ACC112 (cell line): ENCODE data around the gene GAK.

ENCODE experiments used
- H2AFZ ChIP-seq: fragments of 200-600 bp; sonication (generic); one replicate; pipeline ENCODE4 v1.6.0; 2017; ENCODE audit warnings: antibody characterized with exemption, low read length; ENCODE audit not compliant: unreplicated experiment
- H3K27ac ChIP-seq: fragments of 200-600 bp; sonication (generic); 2 replicates; pipeline ENCODE4 v1.5.1; 2014; ENCODE audit warnings: low read depth, mild to moderate bottlenecking, antibody characterized with exemption, low read length, moderate library complexity
- H3K27me3 ChIP-seq: fragments of 200-600 bp; sonication (generic); 2 replicates; pipeline ENCODE4 v1.6.1; 2014; ENCODE audit warnings: mild to moderate bottlenecking, antibody characterized with exemption, low read length, moderate library complexity, mixed read lengths; ENCODE audit not compliant: insufficient read depth
- H3K36me3 ChIP-seq: fragments of 200-600 bp; sonication (generic); 2 replicates; pipeline ENCODE4 v1.6.1; 2016; ENCODE audit warnings: mild to moderate bottlenecking, antibody characterized with exemption, low read length, moderate library complexity, mixed read lengths; ENCODE audit not compliant: insufficient read depth
- H3K4me1 ChIP-seq: fragments of 200-600 bp; sonication (generic); one replicate; pipeline ENCODE4 v1.6.1; 2016; ENCODE audit warnings: low read length, mixed read lengths; ENCODE audit not compliant: insufficient read depth, unreplicated experiment, control insufficient read depth
- H3K4me3 ChIP-seq: fragments of 200-600 bp; sonication (generic); 2 replicates; pipeline ENCODE4 v1.5.1; 2014; ENCODE audit warnings: mild to moderate bottlenecking, low read depth, low read length
- H3K79me2 ChIP-seq: fragments of 200-600 bp; sonication (generic); one replicate; pipeline ENCODE4 v1.6.0; 2016; ENCODE audit warnings: low read length; ENCODE audit not compliant: control insufficient read depth, unreplicated experiment, insufficient read depth

Gene GAK

DNA sequence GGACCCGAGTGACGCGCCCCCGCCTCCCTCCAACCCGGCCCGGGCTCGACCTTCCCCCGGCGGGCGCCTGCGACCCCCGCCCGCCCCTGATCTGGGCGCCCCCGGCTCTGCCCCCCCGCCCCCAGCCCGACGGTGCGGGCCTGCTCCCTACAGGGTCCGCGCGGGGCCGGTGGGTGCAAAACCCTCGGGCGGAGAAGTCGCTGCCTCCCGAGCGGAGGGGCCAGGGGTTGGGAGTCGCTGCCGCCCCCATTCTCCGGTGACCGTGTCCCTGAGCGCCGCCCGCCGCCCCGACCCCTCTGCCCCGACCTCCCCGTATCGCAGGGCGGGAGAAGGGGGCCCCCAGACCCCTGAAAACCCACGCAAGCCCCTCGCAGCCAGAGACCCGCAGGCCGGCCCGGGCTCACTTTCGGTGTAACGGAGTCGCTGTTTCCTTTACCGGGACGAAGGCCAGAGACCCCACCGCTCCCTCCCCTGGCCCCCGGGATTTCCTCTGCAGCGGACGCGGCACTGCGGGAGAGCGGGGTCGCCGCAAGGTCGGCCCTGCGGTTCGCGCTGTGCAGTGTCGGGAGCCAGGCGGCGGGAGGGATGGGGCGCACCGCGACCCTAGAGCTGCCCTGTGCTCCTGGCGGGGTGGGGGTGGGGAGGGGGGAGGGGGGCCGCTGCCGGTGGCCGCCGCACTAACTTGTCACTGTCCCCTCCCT, 105.5 kb downstream of the GAK start:
- Histone ChIP-seq H2AFZ (no peak overlapping the region), H3K4me1 (peaks cover 3% of the 10 kb centered on the region), H3K4me3 (peak overlapping the region; percentile 51; the same call in 1 of the 2 replicates), H3K27ac (no peak overlapping the region), H3K36me3 (no peaks in the 10 kb centered on the region), H3K79me2 (no peaks in the 10 kb centered on the region), H3K27me3 (peaks cover 62% of the 10 kb centered on the region)

DNA sequence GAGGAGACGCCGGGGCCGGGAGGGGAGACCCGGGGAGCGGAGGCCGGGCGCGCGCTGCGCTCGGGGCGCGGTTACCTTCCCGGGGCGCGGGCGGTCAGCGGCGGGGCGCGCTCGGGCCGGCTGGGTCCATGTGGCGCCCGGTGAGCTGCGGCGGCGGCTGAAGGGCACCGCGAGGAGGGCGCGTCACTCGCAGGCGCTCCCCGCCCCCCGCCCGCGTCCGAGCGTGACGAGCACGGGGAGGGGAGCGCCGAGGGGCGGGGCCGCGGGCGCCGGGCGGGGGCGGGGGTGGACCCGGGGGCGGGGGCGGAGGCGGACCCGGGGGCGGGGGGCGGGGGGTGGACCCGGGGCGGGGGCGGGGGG, 106.2 kb downstream of the GAK start, which contains the start of gene CPLX1:
Gene CPLX1, minus strand, starts transcription at position 159 of the 360 bp plus-strand sequence. CDS start 1,607 bp downstream, outside the sequence.
- no peak within 1 kb of the TSS for H3K27ac ChIP-seq
- H3K79me2 ChIP-seq = no peaks in the 10 kb centered on the region
- peaks cover 3% of the 10 kb centered on the region for H3K4me1 ChIP-seq
- H3K27me3 ChIP-seq = peaks cover 69% of the 10 kb centered on the region
- H3K4me3 ChIP-seq = peak within 1 kb of the TSS; percentile 62
- no peak within 1 kb of the TSS for H2AFZ ChIP-seq
- H3K36me3 ChIP-seq = no peaks in the 10 kb centered on the region

DNA sequence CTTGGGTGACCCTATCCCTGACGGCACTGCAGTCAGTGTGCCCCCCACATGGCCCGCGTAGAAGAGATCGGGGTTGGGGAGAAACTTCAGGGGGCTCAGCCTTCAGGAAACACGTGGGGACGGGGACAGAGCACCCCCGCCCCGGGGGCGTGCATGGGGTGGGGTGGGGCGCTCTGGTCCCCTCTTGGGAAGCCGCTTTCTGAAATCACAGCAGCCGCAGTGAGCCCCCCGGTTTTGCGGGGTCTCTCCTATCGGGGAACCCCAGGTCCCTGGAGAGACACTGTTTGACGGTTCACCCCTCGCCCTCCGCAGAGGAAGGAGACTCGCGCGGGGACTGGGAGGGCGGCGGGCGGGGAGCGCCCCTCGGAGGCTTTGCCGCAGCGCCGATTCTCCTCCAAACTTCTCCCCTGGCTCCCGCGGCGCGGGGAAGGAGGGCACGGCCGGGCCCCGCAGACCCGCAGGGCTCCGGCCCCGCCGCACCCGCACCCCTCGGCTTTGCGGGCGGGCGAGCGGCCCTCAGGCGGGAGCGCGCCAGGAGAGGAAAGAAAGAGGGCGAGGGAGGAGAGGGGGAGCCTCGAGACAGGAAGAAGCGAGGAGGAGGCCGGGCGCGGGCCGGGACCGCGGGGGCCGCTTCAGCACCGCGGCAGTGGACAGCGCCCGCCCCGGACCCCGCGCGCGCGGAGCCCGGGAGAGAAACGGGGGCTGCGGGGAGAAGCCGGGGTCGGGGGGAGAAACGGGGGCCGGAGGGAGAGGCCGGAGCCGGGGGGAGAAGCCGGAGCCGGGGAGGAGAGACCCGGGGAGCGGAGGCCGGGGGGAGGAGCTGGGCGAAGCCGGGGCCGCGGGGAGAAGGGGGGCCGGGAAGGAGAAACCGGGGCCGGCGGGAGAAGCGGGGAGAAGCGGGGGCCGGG, 106.8 kb downstream of the GAK start:
- Histone ChIP-seq H3K27me3 (peaks cover 75% of the 10 kb centered on the region), H3K4me1 (peaks cover 3% of the 10 kb centered on the region), H3K27ac (no peak overlapping the region), H3K79me2 (no peaks in the 10 kb centered on the region), H3K4me3 (peak overlapping the region; percentile 62), H2AFZ (no peak overlapping the region), H3K36me3 (no peaks in the 10 kb centered on the region)

DNA sequence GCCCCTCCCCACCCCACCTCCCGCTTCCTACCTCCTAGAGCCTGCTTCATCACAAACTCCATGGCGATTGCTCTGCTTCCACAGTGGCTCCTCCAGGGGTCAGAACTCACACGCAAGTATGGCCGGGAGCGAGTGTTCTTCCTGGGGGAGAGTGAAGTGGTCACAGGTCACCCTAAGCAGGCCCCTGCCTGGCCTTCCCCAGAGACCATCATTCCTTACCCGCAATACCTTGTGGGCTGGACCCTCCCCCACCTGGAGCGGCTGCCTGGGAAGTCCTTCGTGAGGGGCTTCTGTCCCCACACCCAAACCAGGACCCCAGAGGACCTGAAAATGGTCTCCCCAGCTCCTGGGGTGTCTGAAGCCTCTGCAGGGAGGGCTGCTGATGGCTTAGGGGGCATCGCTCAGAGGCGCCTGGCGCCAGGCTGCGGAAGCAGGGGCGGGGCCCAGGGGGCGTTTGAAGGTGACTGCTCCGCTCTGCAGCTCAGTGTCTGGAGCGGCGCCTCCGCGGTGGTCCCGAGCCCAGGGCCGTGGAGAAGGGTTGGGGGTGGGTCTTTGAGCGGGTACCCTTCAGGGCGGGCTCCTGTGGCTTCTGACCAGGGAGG, 107.6 kb downstream of the GAK start:
- Histone ChIP-seq H3K27me3 (peaks cover 83% of the 10 kb centered on the region), H3K27ac (no peak overlapping the region), H3K36me3 (no peaks in the 10 kb centered on the region), H3K4me1 (peaks cover 3% of the 10 kb centered on the region), H3K79me2 (no peaks in the 10 kb centered on the region), H2AFZ (no peak overlapping the region), H3K4me3 (0 out of 2 replicates have a peak overlapping the region, but pooled peaks have one; percentile 3)

DNA sequence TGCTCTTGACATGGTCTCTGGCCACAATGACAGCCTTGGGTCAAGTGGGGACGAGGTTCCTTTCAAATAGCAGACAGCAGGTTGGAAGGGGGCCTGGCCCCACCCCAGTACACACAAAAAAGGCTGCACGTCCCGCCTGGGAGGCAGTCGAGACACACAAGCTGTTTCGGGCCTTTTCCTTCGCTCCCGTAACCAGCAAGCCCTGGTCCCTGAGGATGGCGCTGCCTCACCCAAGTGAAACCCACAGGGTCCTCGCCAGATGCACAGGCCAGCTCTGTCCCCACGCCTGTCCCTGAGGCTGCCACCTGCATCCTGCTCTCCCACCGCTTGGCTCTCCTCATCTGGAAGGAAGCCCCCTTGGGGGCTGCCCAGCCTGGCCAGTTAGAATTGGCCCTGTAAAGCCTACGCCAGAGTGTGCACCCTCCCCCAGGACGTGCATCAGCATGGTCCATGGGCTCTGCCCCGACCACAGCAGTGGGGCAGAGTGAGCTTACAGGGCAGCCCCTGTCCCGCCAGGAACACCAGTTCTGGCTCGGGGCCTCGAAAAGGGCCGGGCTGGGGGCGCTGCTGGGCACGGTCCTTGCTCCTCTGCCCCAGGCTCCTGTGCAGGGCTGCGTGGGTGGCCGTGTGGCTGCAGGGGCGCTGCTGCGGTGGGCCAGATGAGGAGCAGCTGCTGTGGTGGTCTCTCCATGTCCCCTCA, 108.2 kb downstream of the GAK start:
- Histone ChIP-seq H3K36me3 (no peaks in the 10 kb centered on the region), H3K4me1 (peaks cover 3% of the 10 kb centered on the region), H3K27me3 (peaks cover 89% of the 10 kb centered on the region), H3K27ac (no peak overlapping the region), H3K79me2 (no peaks in the 10 kb centered on the region), H3K4me3 (no peak overlapping the region), H2AFZ (no peak overlapping the region)

DNA sequence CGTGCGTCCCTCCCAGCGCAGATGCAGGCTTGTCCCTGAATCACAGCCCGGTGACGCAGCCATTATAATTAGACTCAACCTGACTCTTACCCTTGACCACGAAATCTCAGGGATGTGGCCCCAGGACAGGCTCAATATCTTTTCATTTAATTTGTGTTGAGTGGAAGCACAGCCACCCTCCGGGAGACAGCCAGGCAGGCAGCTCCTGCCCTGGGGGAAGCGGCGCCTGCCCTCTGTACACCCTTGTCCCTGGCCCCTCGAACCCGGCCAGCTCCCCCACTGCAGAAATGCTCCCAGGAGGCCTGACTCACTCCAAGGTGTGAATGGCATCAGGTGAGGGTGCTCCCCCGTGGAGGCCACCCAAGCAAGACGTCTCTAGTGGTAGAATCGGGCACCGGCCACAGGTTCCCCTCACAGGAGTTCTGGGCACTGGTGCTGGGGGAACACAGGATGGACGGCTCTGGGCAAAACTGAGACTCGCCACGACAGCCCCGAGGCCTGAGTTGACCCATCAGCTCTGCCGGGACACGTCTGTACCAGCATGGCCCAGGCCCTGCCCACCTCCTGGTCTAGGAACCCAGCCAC, 108.8 kb downstream of the GAK start:
- peaks cover 93% of the 10 kb centered on the region for H3K27me3 ChIP-seq
- H3K27ac ChIP-seq = no peak overlapping the region
- H3K36me3 ChIP-seq = no peaks in the 10 kb centered on the region
- H2AFZ ChIP-seq = no peak overlapping the region
- no peaks in the 10 kb centered on the region for H3K79me2 ChIP-seq
- no peak overlapping the region for H3K4me3 ChIP-seq
- H3K4me1 ChIP-seq = peaks cover 3% of the 10 kb centered on the region

DNA sequence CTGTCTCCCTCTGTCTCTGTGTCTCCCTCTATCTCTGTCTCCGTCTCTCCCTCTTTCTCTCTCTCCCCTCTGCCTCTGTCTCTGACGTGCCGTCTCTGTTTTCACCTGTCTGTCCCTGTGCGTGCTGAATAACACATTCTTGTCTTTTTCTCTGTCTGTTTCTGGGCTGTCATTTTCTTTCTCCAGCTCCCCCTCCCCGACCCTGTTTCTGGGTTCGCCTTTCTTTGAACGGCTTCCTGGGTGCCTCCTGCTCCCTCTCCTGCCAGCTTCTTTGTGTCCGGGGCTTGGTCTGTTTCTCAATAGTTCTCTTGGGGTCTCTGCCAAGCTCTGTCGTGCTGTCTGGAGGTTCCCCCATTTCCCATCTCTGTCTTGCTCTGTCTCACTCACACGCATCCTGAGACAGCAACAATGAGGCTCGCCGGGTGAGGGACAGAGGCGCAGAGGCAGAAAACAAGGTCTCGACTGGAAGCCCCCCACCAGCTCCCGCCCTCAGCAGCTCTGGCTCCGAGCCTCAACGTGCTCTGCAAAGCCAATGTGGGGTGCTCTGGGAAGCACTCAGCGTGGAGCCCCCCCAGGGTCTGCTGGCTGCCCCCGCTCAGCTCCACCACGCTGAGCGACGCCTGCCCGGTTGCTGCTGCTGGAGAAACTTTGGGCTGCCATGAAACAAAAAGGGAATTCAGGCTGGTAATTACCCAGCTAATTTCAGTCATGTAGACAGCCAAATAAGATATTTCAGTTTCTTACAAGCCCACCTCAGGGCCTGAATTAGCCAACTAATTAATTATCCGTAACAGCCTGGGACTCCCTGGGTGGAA, 109.5 kb downstream of the GAK start:
- H3K27me3 ChIP-seq = peaks cover 93% of the 10 kb centered on the region
- no peaks in the 10 kb centered on the region for H3K36me3 ChIP-seq
- H3K79me2 ChIP-seq = no peaks in the 10 kb centered on the region
- no peak overlapping the region for H3K4me3 ChIP-seq
- peaks cover 3% of the 10 kb centered on the region for H3K4me1 ChIP-seq
- H3K27ac ChIP-seq = no peak overlapping the region
- H2AFZ ChIP-seq = no peak overlapping the region

DNA sequence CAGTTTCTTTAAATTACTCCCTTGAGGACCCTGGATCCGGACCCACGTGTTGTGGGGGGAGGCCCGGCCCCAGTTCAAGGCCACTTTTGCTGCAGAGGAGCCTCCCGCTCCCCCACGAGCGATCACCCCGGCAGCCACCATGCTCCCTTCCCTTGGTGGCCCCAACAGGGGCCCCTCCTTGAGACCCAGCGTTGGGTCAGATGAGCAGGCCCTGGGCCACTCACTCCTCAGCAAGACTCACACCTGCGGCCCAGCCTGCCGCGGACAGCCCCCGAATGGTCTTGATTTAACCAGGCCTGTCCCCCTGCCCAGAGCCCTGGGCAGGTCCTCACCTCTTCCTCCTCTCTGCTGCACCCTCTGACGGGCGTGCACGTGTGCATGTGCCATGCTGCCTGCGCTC, 110.5 kb downstream of the GAK start:
- Histone ChIP-seq H3K36me3 (no peaks in the 10 kb centered on the region), H3K4me1 (peaks cover 3% of the 10 kb centered on the region), H3K4me3 (no peak overlapping the region), H3K27me3 (peaks cover 89% of the 10 kb centered on the region), H3K27ac (no peak overlapping the region), H2AFZ (no peak overlapping the region), H3K79me2 (no peaks in the 10 kb centered on the region)

DNA sequence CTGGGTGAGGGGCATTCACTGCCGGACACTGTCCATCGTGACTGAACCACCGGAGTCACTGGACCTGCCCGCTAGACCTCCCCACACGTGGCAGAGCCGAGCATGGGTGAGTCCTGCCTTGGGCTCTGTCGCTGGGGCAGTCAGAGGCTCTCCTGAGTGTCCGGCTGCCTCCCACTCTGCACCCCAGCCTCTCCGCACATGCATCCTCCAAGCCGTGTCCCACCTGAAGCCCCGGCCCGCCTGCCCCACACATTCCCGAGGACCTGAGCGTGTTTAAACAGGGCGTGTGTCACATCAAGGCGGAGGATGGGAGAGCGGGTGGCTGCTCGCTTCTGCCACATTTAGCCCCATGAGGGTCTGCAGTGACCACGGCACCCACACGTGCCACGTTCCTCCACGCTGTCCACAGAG, 110.9 kb downstream of the GAK start:
- Histone ChIP-seq H3K4me1 (peaks cover 3% of the 10 kb centered on the region), H2AFZ (no peak overlapping the region), H3K79me2 (no peaks in the 10 kb centered on the region), H3K27ac (no peak overlapping the region), H3K36me3 (no peaks in the 10 kb centered on the region), H3K4me3 (no peak overlapping the region), H3K27me3 (peaks cover 91% of the 10 kb centered on the region)
